ENCODE measurements around the gene LDLRAP1.

LDLRAP1 gene

GRCh38 chr1:25522031-25522655 is 21.3 kb upstream of the LDLRAP1 start:
- in situ Hi-C loops (cut with MboI; ENCODE audit: low sequenced_read_pairs), result loop anchor here (25.0 kb wide), 1 partner anchor 110 kb away; the partner anchor contains the start of gene RHCE

- in situ Hi-C loops (cut with MboI; ENCODE audit: low sequenced_read_pairs), result loop anchor here (25.0 kb wide), 1 partner anchor 111 kb away; the partner anchor contains the start of gene RHCE
These were observed 19.9 kb upstream of the LDLRAP1 start for GRCh38 chr1:25523542-25523941.

GRCh38 chr1:25524568-25525360 is 18.6 kb upstream of the LDLRAP1 start:
- in situ Hi-C loops (cut with MboI; ENCODE audit: low sequenced_read_pairs), result loop anchor here (25.0 kb wide), 1 partner anchor 112 kb away; the partner anchor contains the start of gene RHCE

GRCh38 chr1:25525361-25525688 is 18.1 kb upstream of the LDLRAP1 start:
- in situ Hi-C loops (cut with MboI; ENCODE audit: low sequenced_read_pairs), result no loop called here

- in situ Hi-C loops (cut with MboI; ENCODE audit: low sequenced_read_pairs), result no loop called here
These were observed 16.7 kb upstream of the LDLRAP1 start for GRCh38 chr1:25526753-25527152.

- in situ Hi-C loops (cut with MboI; ENCODE audit: low sequenced_read_pairs), result no loop called here
These were observed 16.1 kb upstream of the LDLRAP1 start for GRCh38 chr1:25527226-25527846.

- in situ Hi-C loops (cut with MboI; ENCODE audit: low sequenced_read_pairs), result no loop called here
These were observed 15.3 kb upstream of the LDLRAP1 start for GRCh38 chr1:25527946-25528595.

- in situ Hi-C loops (cut with MboI; ENCODE audit: low sequenced_read_pairs), result no loop called here
These were observed 14.4 kb upstream of the LDLRAP1 start for GRCh38 chr1:25528881-25529517.

GRCh38 chr1:25529518-25530185 is 13.8 kb upstream of the LDLRAP1 start:
- in situ Hi-C loops (cut with MboI; ENCODE audit: low sequenced_read_pairs), result no loop called here

GRCh38 chr1:25530186-25531081 is 13.0 kb upstream of the LDLRAP1 start:
- in situ Hi-C loops (cut with MboI; ENCODE audit: low sequenced_read_pairs), result no loop called here

GRCh38 chr1:25531082-25531461 is 12.3 kb upstream of the LDLRAP1 start:
- in situ Hi-C loops (cut with MboI; ENCODE audit: low sequenced_read_pairs), result no loop called here

GRCh38 chr1:25532970-25533369 is 10.4 kb upstream of the LDLRAP1 start:
- in situ Hi-C loops (cut with MboI; ENCODE audit: low sequenced_read_pairs), result no loop called here

GRCh38 chr1:25533775-25534409 is 9.5 kb upstream of the LDLRAP1 start:
- in situ Hi-C loops (cut with MboI; ENCODE audit: low sequenced_read_pairs), result no loop called here

GRCh38 chr1:25534410-25534788 is 9.0 kb upstream of the LDLRAP1 start:
- in situ Hi-C loops (cut with MboI; ENCODE audit: low sequenced_read_pairs), result no loop called here

GRCh38 chr1:25536124-25536523 is 7.3 kb upstream of the LDLRAP1 start:
- in situ Hi-C loops (cut with MboI; ENCODE audit: low sequenced_read_pairs), result no loop called here

- in situ Hi-C loops (cut with MboI; ENCODE audit: low sequenced_read_pairs), result no loop called here
These were observed 6.1 kb upstream of the LDLRAP1 start for GRCh38 chr1:25537153-25537831.

GRCh38 chr1:25538191-25538767 is 5.1 kb upstream of the LDLRAP1 start:
- in situ Hi-C loops (cut with MboI; ENCODE audit: low sequenced_read_pairs), result no loop called here

GRCh38 chr1:25540750-25541342 is 2.6 kb upstream of the LDLRAP1 start:
- in situ Hi-C loops (cut with MboI; ENCODE audit: low sequenced_read_pairs), result no loop called here
